ENCODE measurements around the gene LRRC57. TPM values are rescaled to one million over a fixed set of nuclear protein-coding genes. Genes with fewer than 3 reads are reported as not detected.
"Not testable (repeated sequence)": the region's sequence is repeated elsewhere in the genome, so short reads cannot be mapped to it uniquely, and the experiment has no call there.

LRRC57 gene
- total RNA-seq, 1 experiment from 2014 or later = 22.7 TPM

GRCh38 chr15:42558739-42559138, 10.1 kb upstream of the LRRC57 start:
- Histone ChIP-seq H3K27ac (no peak overlapping the region), H4K20me1 (ENCODE audit: insufficient read depth) (no peaks in the 10 kb centered on the region), H3K27me3 (ENCODE audit: insufficient read depth, low read depth) (no peaks in the 10 kb centered on the region), H3K9me3 (ENCODE audit: insufficient read depth, low read depth) (no peaks in the 10 kb centered on the region), H3K9me2 (ENCODE audit: insufficient read depth) (no peaks in the 10 kb centered on the region), H3K4me2 (no peak overlapping the region), H3K36me3 (ENCODE audit: low read depth) (no peaks in the 10 kb centered on the region), H3F3A (ENCODE audit: insufficient read depth, low read depth) (no peaks in the 10 kb centered on the region), H3K79me2 (ENCODE audit: low read depth) (no peaks in the 10 kb centered on the region), H3K4me3 (no peak overlapping the region), H2AFZ (no peak overlapping the region), H3K4me1 (replicated peaks; ENCODE audit: insufficient read depth) (no peaks in the 10 kb centered on the region)
- no peak for DNase-seq
- BruUV-seq (replicated peaks) = no TSS peak
- ChIA-PET POLR2A (ENCODE audit: unreplicated experiment) (no interaction called here), CTCF (no interaction called here)
- TF ChIP-seq CTCF (conservative IDR thresholded peaks at IDR 0.05) (no peak), EZH2 (IDR thresholded peaks at IDR 0.05; ENCODE audit: low read depth) (no peak)
- intact Hi-C loops (cut with micrococcal nuclease; ENCODE audit: unreplicated experiment) = no loop called here

GRCh38 chr15:42556550-42557207, 8.1 kb upstream of the LRRC57 start:
- H3K4me2 ChIP-seq; H3F3A ChIP-seq (ENCODE audit: insufficient read depth, low read depth); DNase-seq; H3K27ac ChIP-seq; H3K4me1 ChIP-seq (replicated peaks; ENCODE audit: insufficient read depth); H3K4me3 ChIP-seq; BruUV-seq (replicated peaks); H3K36me3 ChIP-seq (ENCODE audit: low read depth); H3K79me2 ChIP-seq (ENCODE audit: low read depth); H4K20me1 ChIP-seq (ENCODE audit: insufficient read depth); H3K9me3 ChIP-seq (ENCODE audit: insufficient read depth, low read depth); H3K9me2 ChIP-seq (ENCODE audit: insufficient read depth); CTCF ChIA-PET; H2AFZ ChIP-seq; H3K27me3 ChIP-seq (ENCODE audit: insufficient read depth, low read depth); intact Hi-C loops (cut with micrococcal nuclease; ENCODE audit: unreplicated experiment): not testable (repeated sequence)
- POLR2A ChIA-PET (ENCODE audit: unreplicated experiment) = interaction anchor here (0.6 kb wide), 1 partner anchor 1747 kb away, joined by 10 read pairs; no protein-coding TSS in a partner anchor

- no peaks in the 10 kb centered on the region for H4K20me1 ChIP-seq (ENCODE audit: insufficient read depth)
- TF ChIP-seq EZH2 (IDR thresholded peaks at IDR 0.05; ENCODE audit: low read depth) (no peak), CTCF (conservative IDR thresholded peaks at IDR 0.05) (no peak)
- intact Hi-C loops (cut with micrococcal nuclease; ENCODE audit: unreplicated experiment) = no loop called here
- H3K4me1 ChIP-seq (replicated peaks; ENCODE audit: insufficient read depth) = peaks cover 6% of the 10 kb centered on the region
- no peaks in the 10 kb centered on the region for H3K27me3 ChIP-seq (ENCODE audit: insufficient read depth, low read depth)
- H3K79me2 ChIP-seq (ENCODE audit: low read depth) = peaks cover 25% of the 10 kb centered on the region
- ChIA-PET POLR2A (ENCODE audit: unreplicated experiment) (interaction anchor here (0.6 kb wide), 1 partner anchor 59 kb away, joined by 4 read pairs; no protein-coding TSS in a partner anchor), CTCF (no interaction called here)
- no peak for DNase-seq
- H3K9me2 ChIP-seq (ENCODE audit: insufficient read depth) = no peaks in the 10 kb centered on the region
- H3K9me3 ChIP-seq (ENCODE audit: insufficient read depth, low read depth) = no peaks in the 10 kb centered on the region
- H3K36me3 ChIP-seq (ENCODE audit: low read depth) = no peaks in the 10 kb centered on the region
- H3K27ac ChIP-seq = no peak overlapping the region
- no peak overlapping the region for H3K4me3 ChIP-seq
- no peak overlapping the region for H2AFZ ChIP-seq
- no peaks in the 10 kb centered on the region for H3F3A ChIP-seq (ENCODE audit: insufficient read depth, low read depth)
- H3K4me2 ChIP-seq = no peak overlapping the region
- BruUV-seq (replicated peaks) = no TSS peak
Observed at GRCh38 chr15:42553554-42553953, 5.0 kb upstream of the LRRC57 start.
